Neural cell (in vitro differentiated cells): ENCODE measurements around the gene DENND4B. TPM values are rescaled to one million over a fixed set of nuclear protein-coding genes. Genes with fewer than 3 reads are reported as not detected.
"Not testable (repeated sequence)": the region's sequence is repeated elsewhere in the genome, so short reads cannot be mapped to it uniquely, and the experiment has no call there.

ENCODE experiments used
- H2AFZ ChIP-seq: fragments of 200-600, 300-800 bp; sonication (generic), shearing (Covaris generic); 2 replicates; pipeline ENCODE4 v1.6.0; 2014; ENCODE audit warnings: low read depth, mild to moderate bottlenecking, antibody characterized with exemption, low read length, moderate library complexity
- H3F3A ChIP-seq: fragments of 200-600 bp; shearing (Covaris generic); 2 replicates; pipeline ENCODE4 v1.6.1; 2016; ENCODE audit warnings: mild to moderate bottlenecking, moderate library complexity, mixed read lengths, antibody characterized with exemption, low read length; ENCODE audit not compliant: insufficient read depth, poor library complexity, severe bottlenecking
- H3K27ac ChIP-seq: fragments of 200-600, 300-800 bp; sonication (generic), shearing (Covaris generic); 2 replicates; pipeline ENCODE4 v1.5.1; 2014; ENCODE audit warnings: mild to moderate bottlenecking, low read length, moderate library complexity
- H3K27me3 ChIP-seq: fragments of 300-800, 200-600 bp; sonication (generic), shearing (Covaris generic); 2 replicates; pipeline ENCODE4 v1.6.0; 2014; ENCODE audit warnings: mild to moderate bottlenecking, low read depth, low read length, moderate library complexity; ENCODE audit not compliant: insufficient read depth
- H3K36me3 ChIP-seq: fragments of 300-800, 200-600 bp; sonication (generic), shearing (Covaris generic); 2 replicates; pipeline ENCODE4 v1.5.1; 2014; ENCODE audit warnings: mild to moderate bottlenecking, antibody characterized with exemption, low read length, moderate library complexity; ENCODE audit not compliant: insufficient read depth
- H3K4me2 ChIP-seq: fragments of 300-800, 200-600 bp; sonication (generic), shearing (Covaris generic); 2 replicates; pipeline ENCODE4 v1.6.0; 2014; ENCODE audit warnings: mild to moderate bottlenecking, low read length
- H3K4me3 ChIP-seq: fragments of 300-800, 200-600 bp; sonication (generic), shearing (Covaris generic); 2 replicates; pipeline ENCODE4 v1.5.1; 2014; ENCODE audit warnings: mild to moderate bottlenecking, low read length, moderate library complexity
- H3K79me2 ChIP-seq: fragments of 200-600 bp; shearing (Covaris generic); replicated peaks from 2 replicates; pipeline ENCODE4 v1.6.0; 2014; ENCODE audit warnings: mild to moderate bottlenecking, low read length, moderate library complexity; ENCODE audit not compliant: insufficient read depth
- H3K9ac ChIP-seq: fragments of 300-800, 200-600 bp; sonication (generic), shearing (Covaris generic); 2 replicates; pipeline ENCODE4 v1.6.1; 2016; ENCODE audit warnings: mild to moderate bottlenecking, low read length, mixed read lengths
- H3K9me2 ChIP-seq: fragments of 200-600 bp; shearing (Covaris generic); 2 replicates; pipeline ENCODE4 v1.6.1; 2016; ENCODE audit warnings: mild to moderate bottlenecking, low read length, mixed read lengths; ENCODE audit not compliant: insufficient read depth
- H3K9me3 ChIP-seq: fragments of 200-600, 300-800 bp; sonication (generic), shearing (Covaris generic); 2 replicates; pipeline ENCODE4 v1.6.1; 2016; ENCODE audit warnings: mild to moderate bottlenecking, mixed run types, low read length, moderate library complexity, mixed read lengths
- H4K20me1 ChIP-seq: fragments of 200-600 bp; shearing (Covaris generic); 2 replicates; pipeline ENCODE4 v1.6.1; 2016; ENCODE audit warnings: mild to moderate bottlenecking, mixed run types; ENCODE audit not compliant: insufficient read depth
- EP300 ChIP-seq: fragments of 450-650 bp; conservative IDR thresholded peaks from 2 replicates; pipeline ENCODE4 v1.6.1; 2014; ENCODE audit warnings: antibody characterized with exemption, mild to moderate bottlenecking, moderate library complexity; ENCODE audit not compliant: poor library complexity, severe bottlenecking
- EZH2 ChIP-seq: fragments of 200-600, 300-800 bp; shearing (Covaris generic), sonication (generic); IDR thresholded peaks from 2 replicates; pipeline ENCODE4 v1.6.1; 2014; ENCODE audit warnings: antibody characterized with exemption, low read length, borderline replicate concordance, mild to moderate bottlenecking; ENCODE audit not compliant: insufficient read depth, poor library complexity, severe bottlenecking
- MXI1 ChIP-seq: fragments of 450-650 bp; conservative IDR thresholded peaks from 2 replicates; pipeline ENCODE4 v1.6.1; 2014; ENCODE audit warnings: antibody characterized with exemption, mild to moderate bottlenecking; ENCODE audit not compliant: poor library complexity, severe bottlenecking
- POLR2AphosphoS5 ChIP-seq: IDR thresholded peaks from 2 replicates; pipeline ENCODE4 v1.6.1; 2012
- RAD21 ChIP-seq: fragments of 450-650 bp; conservative IDR thresholded peaks from 2 replicates; pipeline ENCODE4 v1.6.1; 2014; ENCODE audit warnings: antibody characterized with exemption, mild to moderate bottlenecking, moderate library complexity
- REST ChIP-seq: IDR thresholded peaks from 2 replicates; pipeline ENCODE4 v1.6.1; 2012; ENCODE audit warnings: borderline replicate concordance
- SMC3 ChIP-seq: fragments of 450-650 bp; conservative IDR thresholded peaks from 2 replicates; pipeline ENCODE4 v1.6.1; 2014; ENCODE audit warnings: antibody characterized with exemption, mild to moderate bottlenecking, moderate library complexity; ENCODE audit not compliant: poor library complexity
- TAF1 ChIP-seq: IDR thresholded peaks from 2 replicates; pipeline ENCODE4 v1.6.1; 2012; ENCODE audit warnings: low read depth
- polyA plus RNA-seq: library from polyadenylated mRNA; depleted of rRNA; stranded (reverse); fragments of >200 nt; gene quantifications from 2 replicates; pipeline ENCODE4 v1.2.3, GENCODE V29; 2014
- TF ChIP-seq, protein P1 (sequence below): fragments of 450-650 bp; IDR thresholded peaks from 2 replicates; pipeline ENCODE4 v1.5.1; 2014; ENCODE audit warnings: antibody characterized with exemption, mild to moderate bottlenecking, moderate library complexity; ENCODE audit not compliant: poor library complexity, severe bottlenecking

DENND4B gene
- polyA plus RNA-seq, 1 donor from 2014 or later: 25.3 TPM

- Histone ChIP-seq H3K9me3 (no peaks in the 10 kb centered on the region), H3K27me3 (no peaks in the 10 kb centered on the region), H3K4me2 (no peak overlapping the region), H4K20me1 (no peaks in the 10 kb centered on the region), H2AFZ (no peak overlapping the region), H3K79me2 (peaks cover 83% of the 10 kb centered on the region), H3K4me3 (no peak overlapping the region), H3K9ac (no peak overlapping the region), H3K27ac (no peak overlapping the region), H3K36me3 (no peaks in the 10 kb centered on the region), H3F3A (no peaks in the 10 kb centered on the region), H3K9me2 (no peaks in the 10 kb centered on the region)
- TF ChIP-seq EZH2 (no peak), MXI1 (no peak), REST (no peak), SMC3 (no peak), RAD21 (no peak), TAF1 (no peak), POLR2AphosphoS5 (no peak), EP300 (no peak)
- TF ChIP-seq, protein P1, sequence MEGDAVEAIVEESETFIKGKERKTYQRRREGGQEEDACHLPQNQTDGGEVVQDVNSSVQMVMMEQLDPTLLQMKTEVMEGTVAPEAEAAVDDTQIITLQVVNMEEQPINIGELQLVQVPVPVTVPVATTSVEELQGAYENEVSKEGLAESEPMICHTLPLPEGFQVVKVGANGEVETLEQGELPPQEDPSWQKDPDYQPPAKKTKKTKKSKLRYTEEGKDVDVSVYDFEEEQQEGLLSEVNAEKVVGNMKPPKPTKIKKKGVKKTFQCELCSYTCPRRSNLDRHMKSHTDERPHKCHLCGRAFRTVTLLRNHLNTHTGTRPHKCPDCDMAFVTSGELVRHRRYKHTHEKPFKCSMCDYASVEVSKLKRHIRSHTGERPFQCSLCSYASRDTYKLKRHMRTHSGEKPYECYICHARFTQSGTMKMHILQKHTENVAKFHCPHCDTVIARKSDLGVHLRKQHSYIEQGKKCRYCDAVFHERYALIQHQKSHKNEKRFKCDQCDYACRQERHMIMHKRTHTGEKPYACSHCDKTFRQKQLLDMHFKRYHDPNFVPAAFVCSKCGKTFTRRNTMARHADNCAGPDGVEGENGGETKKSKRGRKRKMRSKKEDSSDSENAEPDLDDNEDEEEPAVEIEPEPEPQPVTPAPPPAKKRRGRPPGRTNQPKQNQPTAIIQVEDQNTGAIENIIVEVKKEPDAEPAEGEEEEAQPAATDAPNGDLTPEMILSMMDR: no peak
These were observed 40.1 kb downstream of the DENND4B start for GRCh38 chr1:153906396-153906795.

- H3K9me3 ChIP-seq, H3K36me3 ChIP-seq, H3F3A ChIP-seq, H3K9ac ChIP-seq, H3K4me3 ChIP-seq, H3K27me3 ChIP-seq, H2AFZ ChIP-seq, H3K27ac ChIP-seq, H3K4me2 ChIP-seq, H4K20me1 ChIP-seq, H3K9me2 ChIP-seq: not testable (repeated sequence)
- peaks cover 84% of the 10 kb centered on the region for H3K79me2 ChIP-seq
These were observed 40.6 kb downstream of the DENND4B start for GRCh38 chr1:153905908-153906307.

DNA sequence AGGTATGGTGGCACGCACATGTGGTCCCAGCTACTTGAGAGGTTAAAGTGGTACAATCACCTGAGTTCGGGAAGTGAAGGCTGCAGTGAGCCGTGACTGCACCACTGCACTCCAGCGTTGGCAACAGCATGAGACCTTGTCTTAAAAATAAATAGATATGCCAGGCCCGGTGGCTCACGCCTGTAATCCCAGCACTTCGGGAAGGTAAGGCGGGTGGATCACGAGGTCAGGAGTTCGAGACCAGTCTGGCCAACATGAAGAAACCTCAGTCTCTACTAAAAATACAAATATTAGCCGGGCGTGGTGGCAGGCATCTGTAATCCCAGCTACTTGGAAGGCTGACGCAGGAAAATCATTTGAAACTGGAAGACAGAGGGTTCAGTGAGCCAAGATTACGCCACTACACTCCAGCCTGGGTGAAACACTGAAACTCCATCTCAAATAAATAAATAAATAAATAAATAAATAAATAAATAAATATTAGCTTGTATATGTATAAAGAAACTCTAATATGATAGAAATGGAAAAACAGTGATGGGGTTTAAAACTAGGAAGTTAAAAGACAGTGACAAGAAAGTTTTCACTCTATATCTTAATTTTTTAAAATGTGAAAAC, 42.6 kb downstream of the DENND4B start:
- no peak overlapping the region for H3K27ac ChIP-seq
- H3K9me2 ChIP-seq: no peaks in the 10 kb centered on the region
- TF ChIP-seq POLR2AphosphoS5 (no peak), RAD21 (no peak), TAF1 (no peak), EP300 (no peak), EZH2 (no peak), MXI1 (no peak), REST (no peak), SMC3 (no peak)
- TF ChIP-seq, protein P1: no peak
- no peaks in the 10 kb centered on the region for H4K20me1 ChIP-seq
- no peaks in the 10 kb centered on the region for H3K27me3 ChIP-seq
- H3K4me3 ChIP-seq: no peak overlapping the region
- no peaks in the 10 kb centered on the region for H3K36me3 ChIP-seq
- no peaks in the 10 kb centered on the region for H3K9me3 ChIP-seq
- H3K9ac ChIP-seq: no peak overlapping the region
- no peaks in the 10 kb centered on the region for H3F3A ChIP-seq
- peaks cover 77% of the 10 kb centered on the region for H3K79me2 ChIP-seq
- no peak overlapping the region for H2AFZ ChIP-seq
- H3K4me2 ChIP-seq: no peak overlapping the region
